ENCODE measurements around the gene CEACAM5. TPM values are rescaled to one million over a fixed set of nuclear protein-coding genes. Genes with fewer than 3 reads are reported as not detected.

Gene CEACAM5
- total RNA-seq, 4 donors from 2014 or later = not detected

- Histone ChIP-seq H3K27ac (no peak overlapping the region), H3K4me1 (no peaks in the 10 kb centered on the region), H3K4me3 (no peak overlapping the region), H3K36me3 (no peaks in the 10 kb centered on the region), H3K9me3 (peaks cover 0 to 26% (median 0%) of the 10 kb centered on the region in 4 donors), H3K27me3 (no peaks in the 10 kb centered on the region)
- TF ChIP-seq EP300 (IDR thresholded peaks at IDR 0.05) = no peak
- TF ChIP-seq CTCF (IDR thresholded peaks at IDR 0.05) = no peak
- TF ChIP-seq POLR2A (IDR thresholded peaks at IDR 0.05) = no peak
- no peak for DNase-seq (ENCODE audit: low spot score in 2 of 2)
- 57 to 62% methylated on average over 7 of the region's 7 CpGs for WGBS, 2 donors
These were observed 11.8 kb upstream of the CEACAM5 start for GRCh38 chr19:41696402-41697197.

GRCh38 chr19:41697198-41697855 is 11.1 kb upstream of the CEACAM5 start:
- H3K27me3 ChIP-seq = no peaks in the 10 kb centered on the region
- TF ChIP-seq CTCF (IDR thresholded peaks at IDR 0.05) (no peak), POLR2A (IDR thresholded peaks at IDR 0.05) (no peak), EP300 (IDR thresholded peaks at IDR 0.05) (no peak)
- H3K9me3 ChIP-seq = peaks cover 0 to 19% (median 0%) of the 10 kb centered on the region in 4 donors
- WGBS, 2 donors = 60 to 73% methylated on average over 7 to 9 of the region's 9 CpGs
- no peak overlapping the region for H3K27ac ChIP-seq
- no peaks in the 10 kb centered on the region for H3K36me3 ChIP-seq
- H3K4me1 ChIP-seq = no peaks in the 10 kb centered on the region
- DNase-seq (ENCODE audit: low spot score in 2 of 2) = no peak
- H3K4me3 ChIP-seq = no peak overlapping the region

GRCh38 chr19:41698746-41699230 is 9.6 kb upstream of the CEACAM5 start:
- Histone ChIP-seq H3K4me1 (no peaks in the 10 kb centered on the region), H3K27me3 (no peaks in the 10 kb centered on the region), H3K4me3 (no peak overlapping the region), H3K36me3 (no peaks in the 10 kb centered on the region), H3K27ac (no peak overlapping the region), H3K9me3 (peaks cover 0 to 13% (median 0%) of the 10 kb centered on the region in 4 donors)
- TF ChIP-seq CTCF (IDR thresholded peaks at IDR 0.05) = no peak
- TF ChIP-seq EP300 (IDR thresholded peaks at IDR 0.05) = no peak
- no peak for TF ChIP-seq POLR2A (IDR thresholded peaks at IDR 0.05)
- 44 to 67% methylated on average over 1 of the region's 1 CpG for WGBS, 2 donors
- no peak for DNase-seq (ENCODE audit: low spot score in 2 of 2)

GRCh38 chr19:41699231-41699967 is 9.0 kb upstream of the CEACAM5 start:
- Histone ChIP-seq H3K27ac (no peak overlapping the region), H3K9me3 (peaks cover 0 to 7% (median 0%) of the 10 kb centered on the region in 4 donors), H3K36me3 (no peaks in the 10 kb centered on the region), H3K4me1 (no peaks in the 10 kb centered on the region), H3K4me3 (no peak overlapping the region), H3K27me3 (no peaks in the 10 kb centered on the region)
- 67 to 69% methylated on average over 16 of the region's 17 CpGs for WGBS, 2 donors
- TF ChIP-seq EP300 (IDR thresholded peaks at IDR 0.05) (no peak), POLR2A (IDR thresholded peaks at IDR 0.05) (no peak), CTCF (IDR thresholded peaks at IDR 0.05) (no peak)
- DNase-seq (ENCODE audit: low spot score in 2 of 2) = no peak
